HepG2 (cell line): ENCODE data around the gene UBL7.

Source experiments
- BCL6 ChIP-seq: IDR thresholded peaks from 2 replicates; pipeline ENCODE4 v1.6.1; 2016; ENCODE audit warnings: missing genetic modification reagents, missing compliant biosample characterization
- TF ChIP-seq, protein P1 (sequence below): sonication (generic); formaldehyde crosslinking; IDR thresholded peaks from 2 replicates; pipeline ENCODE4 v1.9.0; 2022; ENCODE audit warnings: low read depth, missing genetic modification reagents

- TF ChIP-seq BCL6 (CRISPR knock-in tag), result no peak
- TF ChIP-seq, protein P1, sequence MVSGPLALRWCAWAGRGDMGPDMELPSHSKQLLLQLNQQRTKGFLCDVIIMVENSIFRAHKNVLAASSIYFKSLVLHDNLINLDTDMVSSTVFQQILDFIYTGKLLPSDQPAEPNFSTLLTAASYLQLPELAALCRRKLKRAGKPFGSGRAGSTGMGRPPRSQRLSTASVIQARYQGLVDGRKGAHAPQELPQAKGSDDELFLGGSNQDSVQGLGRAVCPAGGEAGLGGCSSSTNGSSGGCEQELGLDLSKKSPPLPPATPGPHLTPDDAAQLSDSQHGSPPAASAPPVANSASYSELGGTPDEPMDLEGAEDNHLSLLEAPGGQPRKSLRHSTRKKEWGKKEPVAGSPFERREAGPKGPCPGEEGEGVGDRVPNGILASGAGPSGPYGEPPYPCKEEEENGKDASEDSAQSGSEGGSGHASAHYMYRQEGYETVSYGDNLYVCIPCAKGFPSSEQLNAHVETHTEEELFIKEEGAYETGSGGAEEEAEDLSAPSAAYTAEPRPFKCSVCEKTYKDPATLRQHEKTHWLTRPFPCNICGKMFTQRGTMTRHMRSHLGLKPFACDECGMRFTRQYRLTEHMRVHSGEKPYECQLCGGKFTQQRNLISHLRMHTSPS (CRISPR knock-in tag), result 0 out of 2 replicates have a peak, but pooled peaks have one; percentile 31
Observed at GRCh38 chr15:74396445-74397238, 64.3 kb downstream of the UBL7 start.
